Measurements from ENCODE around the gene GZMM.
"Not testable (repeated sequence)": the region's sequence is repeated elsewhere in the genome, so short reads cannot be mapped to it uniquely, and the experiment has no call there.

Gene GZMM

GRCh38 chr19:581399-582111 lies 37.7 kb downstream of the GZMM start:
- H3K36me3 ChIP-seq (ENCODE audit: control insufficient read depth, insufficient read depth, low read length): peaks cover 39% of the 10 kb centered on the region
- no peak for DNase-seq (ENCODE audit: extremely low read depth, insufficient read length)
- no peak for TF ChIP-seq CTCF (IDR thresholded peaks at IDR 0.05; ENCODE audit: insufficient read depth, low read length, poor library complexity, severe bottlenecking)
- H3K4me3 ChIP-seq (replicated peaks; ENCODE audit: low read depth, low read length): no peak overlapping the region
- H3K27me3 ChIP-seq (replicated peaks; ENCODE audit: control insufficient read depth, insufficient read depth, low read length): no peaks in the 10 kb centered on the region

GRCh38 chr19:582497-583197 lies 38.8 kb downstream of the GZMM start:
- no peak for DNase-seq (ENCODE audit: extremely low read depth, insufficient read length)
- no peaks in the 10 kb centered on the region for H3K27me3 ChIP-seq (replicated peaks; ENCODE audit: control insufficient read depth, insufficient read depth, low read length)
- no peak overlapping the region for H3K4me3 ChIP-seq (replicated peaks; ENCODE audit: low read depth, low read length)
- H3K36me3 ChIP-seq (ENCODE audit: control insufficient read depth, insufficient read depth, low read length): peaks cover 31% of the 10 kb centered on the region
- TF ChIP-seq CTCF (IDR thresholded peaks at IDR 0.05; ENCODE audit: insufficient read depth, low read length, poor library complexity, severe bottlenecking): no peak

- peaks cover 26% of the 10 kb centered on the region for H3K36me3 ChIP-seq (ENCODE audit: control insufficient read depth, insufficient read depth, low read length)
These were observed 39.5 kb downstream of the GZMM start for GRCh38 chr19:583198-583967.

GRCh38 chr19:583968-584239 lies 40.1 kb downstream of the GZMM start:
- Histone ChIP-seq H3K4me3 (replicated peaks; ENCODE audit: low read depth, low read length) (no peak overlapping the region), H3K27me3 (replicated peaks; ENCODE audit: control insufficient read depth, insufficient read depth, low read length) (no peaks in the 10 kb centered on the region; the same call in 1 of the 2 replicates), H3K36me3 (ENCODE audit: control insufficient read depth, insufficient read depth, low read length) (peaks cover 26% of the 10 kb centered on the region)
- TF ChIP-seq CTCF (IDR thresholded peaks at IDR 0.05; ENCODE audit: insufficient read depth, low read length, poor library complexity, severe bottlenecking): no peak
- no peak for DNase-seq (ENCODE audit: extremely low read depth, insufficient read length)

More at GRCh38 chr19:583198-583967, 39.5 kb downstream of the GZMM start:
- no peak for TF ChIP-seq CTCF (IDR thresholded peaks at IDR 0.05; ENCODE audit: insufficient read depth, low read length, poor library complexity, severe bottlenecking)
- H3K4me3 ChIP-seq (replicated peaks; ENCODE audit: low read depth, low read length): no peak overlapping the region
- DNase-seq (ENCODE audit: extremely low read depth, insufficient read length): peak; percentile 10
- H3K27me3 ChIP-seq (replicated peaks; ENCODE audit: control insufficient read depth, insufficient read depth, low read length): no peaks in the 10 kb centered on the region; the same call in 1 of the 2 replicates

- no peak overlapping the region for H3K4me3 ChIP-seq (replicated peaks; ENCODE audit: low read depth, low read length)
- peak; percentile 97 for TF ChIP-seq CTCF (IDR thresholded peaks at IDR 0.05; ENCODE audit: insufficient read depth, low read length, poor library complexity, severe bottlenecking)
- peak; percentile 73 for DNase-seq (ENCODE audit: extremely low read depth, insufficient read length)
- peaks cover 22% of the 10 kb centered on the region for H3K36me3 ChIP-seq (ENCODE audit: control insufficient read depth, insufficient read depth, low read length)
- no peaks in the 10 kb centered on the region; the same call in 1 of the 2 replicates for H3K27me3 ChIP-seq (replicated peaks; ENCODE audit: control insufficient read depth, insufficient read depth, low read length)
These were observed 40.6 kb downstream of the GZMM start for GRCh38 chr19:584240-585001.

GRCh38 chr19:585146-585545 lies 41.3 kb downstream of the GZMM start:
- not testable (repeated sequence) for H3K27me3 ChIP-seq (replicated peaks; ENCODE audit: control insufficient read depth, insufficient read depth, low read length); H3K4me3 ChIP-seq (replicated peaks; ENCODE audit: low read depth, low read length); DNase-seq (ENCODE audit: extremely low read depth, insufficient read length)
- H3K36me3 ChIP-seq (ENCODE audit: control insufficient read depth, insufficient read depth, low read length): peaks cover 15% of the 10 kb centered on the region

Measured in GM06990 (cell line).